ENCODE measurements around the gene ATP11A.

DNA sequence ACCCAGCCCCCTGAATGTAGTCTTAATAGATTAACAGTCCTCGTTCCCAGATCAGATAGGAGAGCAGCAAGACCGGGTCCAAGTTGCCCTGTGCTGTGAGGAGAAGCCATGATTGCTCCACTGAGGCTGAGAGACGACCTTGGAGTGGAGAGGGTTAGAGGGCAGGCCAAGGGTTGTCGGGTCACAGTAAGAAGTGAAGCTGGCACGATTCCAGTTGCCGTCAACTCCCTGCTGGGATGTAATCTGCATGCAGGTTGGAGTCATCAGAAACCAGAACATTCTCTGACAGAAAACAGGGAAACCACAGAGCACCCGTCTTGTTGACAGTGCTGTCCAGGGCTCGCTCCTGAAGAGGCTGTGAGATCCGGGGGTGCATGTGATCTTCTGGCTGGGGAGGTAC lies 19.0 kb upstream of the ATP11A start:
- TF ChIP-seq, protein P1, sequence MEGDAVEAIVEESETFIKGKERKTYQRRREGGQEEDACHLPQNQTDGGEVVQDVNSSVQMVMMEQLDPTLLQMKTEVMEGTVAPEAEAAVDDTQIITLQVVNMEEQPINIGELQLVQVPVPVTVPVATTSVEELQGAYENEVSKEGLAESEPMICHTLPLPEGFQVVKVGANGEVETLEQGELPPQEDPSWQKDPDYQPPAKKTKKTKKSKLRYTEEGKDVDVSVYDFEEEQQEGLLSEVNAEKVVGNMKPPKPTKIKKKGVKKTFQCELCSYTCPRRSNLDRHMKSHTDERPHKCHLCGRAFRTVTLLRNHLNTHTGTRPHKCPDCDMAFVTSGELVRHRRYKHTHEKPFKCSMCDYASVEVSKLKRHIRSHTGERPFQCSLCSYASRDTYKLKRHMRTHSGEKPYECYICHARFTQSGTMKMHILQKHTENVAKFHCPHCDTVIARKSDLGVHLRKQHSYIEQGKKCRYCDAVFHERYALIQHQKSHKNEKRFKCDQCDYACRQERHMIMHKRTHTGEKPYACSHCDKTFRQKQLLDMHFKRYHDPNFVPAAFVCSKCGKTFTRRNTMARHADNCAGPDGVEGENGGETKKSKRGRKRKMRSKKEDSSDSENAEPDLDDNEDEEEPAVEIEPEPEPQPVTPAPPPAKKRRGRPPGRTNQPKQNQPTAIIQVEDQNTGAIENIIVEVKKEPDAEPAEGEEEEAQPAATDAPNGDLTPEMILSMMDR (IDR thresholded peaks at IDR 0.05): no peak
- TF ChIP-seq POLR2A (IDR thresholded peaks at IDR 0.05): no peak
